Measurements from ENCODE around the gene BLACAT1. TPM values are rescaled to one million over a fixed set of nuclear protein-coding genes. Genes with fewer than 3 reads are reported as not detected.
"Not testable (repeated sequence)": the region's sequence is repeated elsewhere in the genome, so short reads cannot be mapped to it uniquely, and the experiment has no call there.

The BLACAT1 gene
- total RNA-seq, 1 experiment from 2014 or later = 1.8 TPM

DNA sequence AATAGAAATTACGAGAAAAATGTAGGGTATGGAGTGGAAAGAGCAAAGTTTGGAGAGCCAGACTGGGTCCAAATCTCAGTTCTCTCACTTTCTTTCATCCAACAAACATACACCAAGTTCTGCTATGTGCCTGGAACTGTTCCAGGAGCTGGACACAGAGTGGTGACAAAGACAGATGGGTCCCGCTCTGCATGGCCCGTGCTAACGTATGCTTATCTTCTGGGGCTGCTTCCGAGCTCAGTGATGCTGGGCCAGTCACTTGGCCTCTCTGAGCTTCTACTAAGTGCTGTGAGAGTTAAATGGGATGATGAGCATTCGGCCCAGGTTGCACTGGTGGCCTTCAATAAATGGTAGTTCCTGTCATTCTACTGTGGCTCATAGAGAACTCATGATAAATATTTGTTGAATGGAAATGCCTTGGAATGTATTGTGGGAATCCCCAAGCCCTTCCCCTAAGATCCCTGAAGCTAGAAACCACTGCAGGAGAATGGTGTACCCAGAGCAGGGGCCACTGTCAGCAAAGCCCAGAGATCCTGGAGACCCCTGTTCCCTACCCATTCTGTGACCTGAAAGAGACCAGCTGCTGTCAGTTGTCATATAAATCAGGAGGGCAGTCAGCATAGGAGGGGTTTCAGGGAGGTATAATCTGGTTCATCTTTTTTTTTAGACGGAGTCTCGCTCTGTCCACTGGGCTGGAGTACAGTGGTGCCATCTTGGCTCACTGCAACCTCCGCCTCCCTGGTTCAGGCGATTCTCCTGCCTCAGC lies 37.8 kb downstream of the BLACAT1 start:
- no peak for DNase-seq (ENCODE audit: low spot score)

GRCh38 chr1:205416322-205416721 lies 39.5 kb downstream of the BLACAT1 start:
- no peak for DNase-seq (ENCODE audit: low spot score)

GRCh38 chr1:205410581-205411298 lies 45.1 kb downstream of the BLACAT1 start:
- no peak for DNase-seq (ENCODE audit: low spot score)

DNA sequence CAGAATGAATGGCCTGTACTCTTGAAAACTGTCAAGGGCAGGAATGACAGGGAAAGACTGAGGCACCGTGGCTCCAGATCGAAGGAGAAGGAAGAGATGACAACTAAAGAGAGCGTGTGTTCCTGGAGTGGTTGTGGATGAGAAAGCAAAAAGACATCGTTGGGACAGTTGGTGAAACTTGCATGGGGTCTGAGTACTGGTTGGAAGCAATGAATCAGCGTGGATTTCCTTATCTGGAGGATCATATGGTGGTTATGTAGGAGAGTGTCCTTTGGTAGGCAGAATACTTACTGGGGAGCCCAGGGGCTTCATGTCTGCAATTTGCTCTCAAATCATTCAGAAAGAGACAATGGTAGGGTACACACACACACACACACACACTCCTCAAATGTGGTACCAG lies 47.9 kb downstream of the BLACAT1 start:
- DNase-seq (ENCODE audit: low spot score) = no peak

DNA sequence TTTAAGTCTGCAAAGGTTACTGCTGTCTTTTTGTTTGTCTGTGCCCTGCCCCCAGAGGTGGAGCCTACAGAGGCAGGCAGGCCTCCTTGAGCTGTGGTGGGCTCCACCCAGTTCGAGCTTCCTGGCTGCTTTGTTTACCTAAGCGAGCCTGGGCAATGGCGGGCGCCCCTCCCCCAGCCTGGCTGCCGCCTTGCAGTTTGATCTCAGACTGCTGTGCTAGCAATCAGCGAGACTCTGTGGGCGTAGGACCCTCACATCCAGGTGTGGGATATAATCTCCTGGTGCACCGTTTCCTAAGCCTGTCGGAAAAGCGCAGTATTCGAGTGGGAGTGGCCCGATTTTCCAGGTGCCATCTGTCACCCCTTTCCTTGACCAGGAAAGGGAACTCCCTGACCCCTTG lies 49.6 kb downstream of the BLACAT1 start:
- DNase-seq (ENCODE audit: low spot score) = not testable (repeated sequence)

Small RNA genes lying within 50 kb of the gene (small RNA-seq; reads per million reads assigned to genes)
- gene MIR135B = 0.29 reads per million

Other genes with a start within 250 kb of the BLACAT1 start
- gene DSTYK, start 244.3 kb downstream of the BLACAT1 start, total RNA-seq (2014; rRNA removed; shearing (Covaris generic)) = 1.2 and 1.7 TPM in 2 replicates
- 0.08 and 0.21 TPM in 2 replicates for gene TMCC2, start 228.1 kb downstream of the BLACAT1 start, total RNA-seq (2014; rRNA removed; shearing (Covaris generic))
- gene NUAK2, start 134.3 kb downstream of the BLACAT1 start, total RNA-seq (2014; rRNA removed; shearing (Covaris generic)) = 2.4 and 3.9 TPM in 2 replicates
- not detected in 2 replicates for gene KLHDC8A, start 99.1 kb downstream of the BLACAT1 start, total RNA-seq (2014; rRNA removed; shearing (Covaris generic))
- gene LEMD1, start 34.0 kb downstream of the BLACAT1 start, total RNA-seq (2014; rRNA removed; shearing (Covaris generic)) = 3.8 and 7.1 TPM in 2 replicates
- 22.2 and 27.6 TPM in 2 replicates for gene CDK18, start 48.6 kb upstream of the BLACAT1 start, total RNA-seq (2014; rRNA removed; shearing (Covaris generic))
- 6.5 and 7.6 TPM in 2 replicates for gene ELK4, start 176.0 kb upstream of the BLACAT1 start, total RNA-seq (2014; rRNA removed; shearing (Covaris generic))
- gene SLC45A3, start 224.5 kb upstream of the BLACAT1 start, total RNA-seq (2014; rRNA removed; shearing (Covaris generic)) = 56.7 and 59.6 TPM in 2 replicates